ENCODE data around the gene EHD4.

Gene EHD4

DNA sequence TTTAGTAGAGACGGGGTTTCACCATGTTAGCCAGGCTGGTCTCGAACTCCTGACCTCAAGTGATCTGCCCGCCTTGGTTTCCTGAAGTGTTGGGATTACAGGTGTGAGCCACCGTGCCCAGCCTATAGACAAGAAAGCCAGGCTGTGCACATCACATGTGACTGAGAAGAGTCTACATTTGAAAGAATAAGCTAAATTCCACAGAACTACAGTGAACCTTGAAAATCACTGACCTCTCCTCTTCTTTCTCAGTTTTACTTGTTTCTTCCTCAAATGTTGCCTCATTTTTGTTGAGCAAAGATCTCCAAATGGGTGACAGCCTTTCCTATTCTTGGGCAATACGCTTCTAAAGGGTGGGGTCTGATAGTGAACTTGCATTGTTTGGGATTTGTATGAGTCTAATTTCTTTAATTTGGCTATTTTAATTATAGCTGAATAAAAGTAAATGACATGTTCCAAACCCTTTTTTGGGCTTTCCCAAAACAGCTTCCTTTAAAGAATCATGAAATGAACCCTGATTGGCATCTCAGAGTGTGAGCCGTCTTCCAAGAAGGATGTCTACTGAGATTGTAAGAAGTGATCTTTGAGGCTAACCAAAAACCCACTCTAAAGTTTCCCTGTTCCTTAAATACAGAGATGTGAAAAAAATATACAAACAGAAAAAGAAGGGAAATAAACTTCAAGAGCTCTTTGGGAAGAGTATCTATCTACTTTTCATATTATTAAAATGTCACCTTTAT lies 56.9 kb downstream of the EHD4 start:
- DNase-seq, result no peak

DNA sequence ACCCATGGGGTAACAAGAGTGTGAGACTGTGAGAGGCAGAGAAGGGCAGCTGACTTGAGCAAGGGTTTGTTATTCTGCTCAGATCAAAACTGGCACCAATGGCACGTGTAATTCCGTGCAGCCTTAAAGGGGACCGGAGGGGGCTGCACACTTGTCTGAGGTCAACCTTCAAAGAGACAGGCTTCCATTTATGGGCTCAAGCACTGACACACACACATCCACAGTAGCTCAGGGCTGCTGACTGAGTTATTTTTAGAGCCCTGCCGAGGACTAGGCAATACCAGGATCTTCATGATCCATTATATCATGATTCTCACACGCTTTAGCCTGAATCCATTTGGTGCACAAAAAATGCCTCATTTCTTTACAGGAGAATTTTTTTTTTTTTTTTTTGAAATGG lies 57.9 kb downstream of the EHD4 start:
- DNase-seq, result no peak

DNA sequence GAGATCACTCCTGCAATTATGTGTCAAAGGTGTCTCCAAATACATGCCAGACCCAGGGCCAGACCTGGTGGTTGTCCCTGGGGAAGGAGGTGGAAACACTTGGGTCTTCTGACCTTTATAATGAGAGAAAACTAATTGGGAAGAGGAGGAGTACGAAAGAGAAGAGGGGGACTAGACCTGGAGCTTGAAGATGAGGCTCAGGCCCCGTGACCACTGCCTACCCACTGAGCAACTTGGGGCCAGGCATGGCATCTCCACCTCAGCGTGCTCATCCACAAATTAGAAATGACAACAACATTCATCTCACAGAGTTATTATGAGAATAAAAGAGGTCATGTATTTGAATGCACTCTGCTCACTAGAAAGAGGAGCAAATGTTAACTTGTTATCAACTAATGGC lies 59.1 kb downstream of the EHD4 start:
- DNase-seq, result no peak

DNA sequence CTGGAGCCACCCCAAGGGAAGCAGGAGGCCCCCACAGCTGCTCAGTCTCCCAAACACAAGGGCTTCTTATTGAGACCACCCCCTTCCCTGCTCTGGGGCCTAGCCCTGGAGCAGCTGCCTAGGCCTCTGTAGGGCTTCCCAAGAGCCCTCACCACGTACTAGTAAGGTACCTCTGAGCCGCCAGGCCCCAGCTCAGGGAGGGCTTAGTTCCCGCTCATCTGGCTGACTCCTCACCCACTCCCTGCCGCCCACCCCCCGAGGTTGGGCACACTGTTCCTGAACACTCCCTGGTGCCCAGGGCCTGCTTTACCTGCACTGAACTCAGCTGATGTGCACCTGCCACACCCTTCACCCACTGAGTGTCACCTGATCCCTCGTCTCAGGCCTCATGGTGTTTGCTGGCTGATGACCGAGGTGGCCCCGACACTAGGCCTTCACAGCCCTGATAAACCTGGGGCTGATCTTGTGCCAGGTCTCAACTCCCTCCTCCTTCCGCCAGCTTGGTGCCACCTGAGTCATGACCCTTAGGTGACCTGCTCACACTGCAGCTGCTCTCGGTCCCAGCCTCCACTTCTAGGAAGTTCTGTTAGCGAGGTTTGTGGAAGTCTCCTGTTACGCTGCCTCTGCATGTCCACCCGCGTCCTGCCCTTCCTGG lies 60.5 kb downstream of the EHD4 start:
- no peak for DNase-seq

DNA sequence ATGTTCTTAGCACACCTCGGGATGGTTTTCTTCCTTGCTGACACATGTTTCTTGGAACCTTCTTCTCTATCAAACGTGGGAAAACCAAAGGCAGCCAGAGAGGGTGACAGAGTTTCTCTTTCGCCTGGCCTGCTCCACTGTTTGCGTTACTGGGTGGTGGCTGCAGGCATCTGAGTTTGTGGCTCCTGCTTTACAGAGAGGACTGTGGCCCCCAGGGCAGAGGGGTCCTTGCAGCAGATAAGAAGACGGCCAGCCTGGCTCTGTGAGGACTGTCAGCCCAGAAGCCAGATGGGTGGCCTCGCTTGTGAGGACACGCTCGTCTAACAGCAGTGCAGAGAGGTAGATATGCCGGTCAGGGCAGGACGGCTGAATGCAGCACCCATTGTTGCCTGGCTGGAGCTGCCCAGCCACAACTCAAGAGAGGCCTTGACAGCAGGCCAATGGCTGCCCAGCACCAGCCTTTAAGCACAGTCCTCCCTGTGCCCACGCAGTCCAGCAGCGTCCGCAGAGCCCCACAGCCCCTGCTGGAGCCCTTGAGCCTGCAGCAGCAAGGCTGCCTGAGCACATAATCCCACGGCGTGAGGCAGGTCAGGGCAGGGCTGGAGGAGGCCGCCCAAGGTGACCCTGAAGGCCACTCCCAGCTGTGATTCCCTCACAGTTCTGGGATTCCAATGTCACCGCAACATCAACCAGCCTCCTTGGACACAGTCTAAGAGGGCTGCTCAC lies 63.5 kb downstream of the EHD4 start:
- DNase-seq, result no peak

DNA sequence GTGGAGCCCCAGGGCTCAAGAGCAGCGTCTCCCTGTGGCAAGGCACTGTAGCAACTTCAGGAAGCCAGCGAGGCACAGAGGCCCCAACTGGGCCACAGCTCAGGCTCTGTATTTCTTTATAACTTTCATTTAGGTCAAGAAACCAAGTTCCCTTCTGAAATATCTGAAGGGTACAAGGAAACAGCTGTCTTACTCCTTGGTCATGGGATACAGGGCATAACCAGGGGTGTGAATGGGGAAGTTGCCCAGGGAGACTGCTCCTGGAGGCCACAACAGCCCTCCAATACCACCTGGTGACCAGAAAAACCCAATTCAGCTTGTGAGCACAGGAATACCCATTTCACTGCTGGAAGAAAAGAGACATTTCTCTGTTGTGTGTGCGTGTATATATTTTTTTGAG lies 65.2 kb downstream of the EHD4 start:
- DNase-seq, result no peak

DNA sequence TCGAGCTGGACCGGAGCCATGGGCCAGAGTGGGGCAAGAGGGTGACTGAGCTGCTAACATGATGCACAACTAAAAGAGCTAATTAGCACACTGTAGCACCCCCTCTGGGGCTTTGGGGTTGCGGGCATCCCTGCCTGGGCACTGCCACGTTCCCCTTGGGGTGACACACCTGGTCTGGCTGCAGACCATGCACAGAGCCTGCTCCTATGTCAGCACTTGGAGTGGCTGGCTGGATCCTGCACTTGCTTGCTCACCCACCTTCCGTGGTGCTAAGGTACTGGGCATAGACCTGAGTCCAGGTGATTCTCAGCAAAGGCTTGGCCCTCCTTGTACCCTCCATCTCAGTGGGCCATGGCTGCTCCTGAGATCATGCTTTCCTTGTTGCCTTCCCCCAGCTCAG lies 65.7 kb downstream of the EHD4 start:
- DNase-seq, result no peak

DNA sequence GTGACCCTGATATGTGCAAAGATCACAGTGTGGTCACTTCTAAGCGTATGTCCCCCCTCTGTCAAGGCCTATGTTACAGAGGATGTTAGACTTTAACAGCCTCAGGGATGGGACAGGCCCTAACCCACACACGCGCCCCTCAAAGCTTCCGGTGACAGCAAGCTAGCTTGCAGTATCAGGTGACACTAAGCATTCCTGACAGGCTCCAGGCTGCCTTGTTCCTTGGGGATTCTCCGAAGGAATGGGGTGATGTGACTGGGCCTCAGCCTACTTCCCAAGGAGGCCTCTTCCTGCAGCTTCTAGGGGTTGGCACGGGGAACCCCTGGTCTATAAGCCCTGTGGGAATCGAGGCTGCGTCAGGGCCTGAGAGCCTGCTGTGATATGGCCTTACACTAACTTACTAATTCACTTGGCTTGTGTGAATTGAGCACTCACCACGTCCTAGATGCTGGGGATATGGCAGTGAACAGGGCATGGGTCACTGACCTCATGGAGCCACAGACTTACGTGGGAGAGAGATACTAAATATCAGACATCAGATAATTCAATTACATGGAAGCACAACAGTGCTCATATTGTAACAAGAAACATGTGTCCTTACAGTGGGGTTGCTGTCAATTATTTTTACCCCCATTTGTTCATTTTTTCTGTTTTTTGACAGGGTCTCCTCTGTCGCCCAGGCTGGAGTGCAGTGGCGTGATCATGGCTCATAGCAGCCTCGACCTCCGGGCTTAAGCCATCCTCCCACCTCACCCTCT lies 67.1 kb downstream of the EHD4 start:
- no peak for DNase-seq

DNA sequence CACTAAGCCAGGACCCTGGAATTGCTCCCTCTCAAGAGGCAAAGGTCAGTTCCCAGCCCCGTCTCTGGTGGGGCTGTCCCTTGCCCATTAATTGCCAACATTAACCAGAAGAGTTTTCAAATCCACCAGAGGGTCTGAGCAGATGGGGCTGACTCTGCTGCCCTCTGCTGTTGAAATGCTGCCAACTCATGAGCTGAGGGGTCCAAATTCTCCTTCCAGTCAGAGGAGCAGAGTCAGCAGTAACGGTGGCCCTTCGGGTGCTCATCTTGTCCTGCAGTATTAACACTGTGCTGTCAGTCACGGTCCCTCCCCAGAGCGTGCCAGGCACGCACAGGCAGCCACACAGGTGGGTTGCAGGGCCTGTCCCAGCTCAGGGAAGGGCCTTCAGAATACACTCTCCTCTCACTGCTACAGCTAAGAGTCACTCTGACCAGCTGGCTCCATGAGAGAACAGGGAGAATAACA lies 67.8 kb downstream of the EHD4 start:
- DNase-seq, result peak; percentile 74

DNA sequence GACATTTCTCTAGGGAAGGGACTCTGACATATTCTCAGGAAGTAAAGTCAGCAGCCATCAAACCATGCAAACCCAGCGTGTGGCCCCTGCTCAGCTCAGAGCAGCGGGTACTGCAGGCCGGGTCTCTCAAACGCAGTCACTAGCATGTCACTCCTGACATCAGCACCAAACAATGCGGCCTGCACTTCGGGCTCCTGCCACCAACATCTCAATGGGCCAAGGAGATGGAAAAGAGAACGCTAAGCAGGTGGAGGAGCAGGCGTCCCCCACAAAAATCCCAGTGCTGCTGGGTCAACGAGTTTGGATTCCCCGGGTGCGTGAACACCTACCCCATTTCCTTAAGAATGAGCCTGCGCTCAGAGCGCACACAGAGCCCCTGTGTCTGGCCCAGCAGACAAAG lies 68.6 kb downstream of the EHD4 start:
- no peak for DNase-seq

DNA sequence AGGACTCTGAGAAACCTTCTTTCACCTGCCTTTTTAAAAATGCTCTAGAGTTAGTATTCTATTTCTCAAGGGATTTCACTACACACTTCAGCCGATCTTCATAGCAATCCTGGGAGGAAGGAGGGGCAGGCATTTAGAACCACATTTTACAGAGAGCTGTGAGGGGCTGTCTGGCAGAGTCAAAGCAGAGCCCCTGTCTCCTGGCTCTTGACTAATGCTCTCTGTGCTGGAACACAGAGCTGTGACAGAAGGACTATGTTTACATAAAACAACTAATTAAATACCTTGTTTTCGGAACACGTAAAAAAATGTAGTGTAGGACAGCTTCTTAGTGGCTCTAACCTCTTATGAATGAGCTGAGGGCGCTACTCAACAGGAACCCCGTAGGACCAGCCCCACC lies 70.9 kb downstream of the EHD4 start:
- DNase-seq, result no peak

DNA sequence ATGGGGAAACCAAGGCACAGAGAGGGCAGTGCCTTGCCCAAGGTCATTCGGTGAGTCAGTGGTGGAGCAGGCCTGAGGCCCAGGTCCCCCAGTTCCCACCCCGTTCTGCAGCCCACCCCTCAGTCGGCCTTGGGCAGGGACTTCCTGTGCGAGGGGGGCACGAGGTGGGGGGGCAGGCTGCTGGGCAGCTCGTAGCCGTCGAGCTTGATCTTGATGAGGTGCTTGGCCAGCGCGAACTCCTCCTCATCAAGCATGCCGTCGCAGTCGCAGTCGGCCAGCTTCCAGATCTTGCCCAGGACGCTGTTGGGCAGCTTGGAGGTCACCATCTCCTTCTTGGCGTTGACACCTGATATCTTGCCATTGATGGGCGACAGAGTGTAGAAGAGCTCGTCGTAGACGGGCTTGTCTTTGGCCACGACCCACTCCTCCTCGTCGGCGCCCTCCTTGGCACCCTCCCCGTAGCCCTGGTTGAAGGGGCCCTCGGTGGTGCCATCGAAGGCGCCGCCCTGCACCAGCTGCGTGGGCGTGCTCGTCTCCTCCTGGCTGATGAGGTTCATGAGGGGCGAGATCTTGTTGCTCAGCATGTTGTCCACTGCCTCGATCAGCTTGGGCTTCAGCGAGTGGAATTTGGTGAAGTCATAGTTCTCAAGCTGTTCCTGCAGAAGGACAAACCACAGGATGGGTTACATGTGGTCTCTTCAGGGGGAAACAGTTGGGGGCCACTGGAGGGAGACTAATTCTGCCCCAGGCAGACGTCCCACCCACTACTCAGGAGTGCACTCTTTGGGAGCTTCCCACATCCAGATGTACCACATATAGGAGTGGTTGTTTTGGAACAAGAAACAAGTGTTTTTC lies 71.6 kb downstream of the EHD4 start:
- DNase-seq, result no peak

DNA sequence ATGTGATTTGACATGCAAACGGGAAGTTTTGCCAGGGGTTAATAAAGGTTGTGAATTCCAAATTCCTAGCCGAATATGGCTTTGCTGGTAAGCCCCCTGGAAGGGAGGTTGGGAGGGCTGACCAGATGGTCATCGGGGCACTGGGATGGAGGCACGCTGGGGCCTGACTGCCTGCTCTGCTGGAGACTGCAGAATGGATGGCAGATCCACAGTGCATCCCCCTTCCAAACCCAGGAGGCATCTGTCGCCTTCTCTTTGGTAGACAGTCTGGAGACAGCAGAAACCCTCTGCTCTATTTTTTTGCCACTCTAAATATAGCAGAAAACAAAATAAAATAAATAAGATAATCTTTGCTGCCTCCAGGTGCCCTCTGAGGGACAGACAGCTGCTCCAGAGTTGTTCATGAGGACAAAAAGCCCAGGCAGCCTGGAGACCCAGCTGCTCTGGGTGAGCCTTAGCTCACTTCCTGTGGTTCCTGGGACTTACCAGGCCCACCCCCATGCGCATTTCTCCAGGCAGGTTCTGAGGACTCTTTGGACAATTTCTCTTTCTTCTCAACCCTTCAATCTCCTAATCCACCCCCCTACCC lies 72.4 kb downstream of the EHD4 start:
- DNase-seq, result no peak

DNA sequence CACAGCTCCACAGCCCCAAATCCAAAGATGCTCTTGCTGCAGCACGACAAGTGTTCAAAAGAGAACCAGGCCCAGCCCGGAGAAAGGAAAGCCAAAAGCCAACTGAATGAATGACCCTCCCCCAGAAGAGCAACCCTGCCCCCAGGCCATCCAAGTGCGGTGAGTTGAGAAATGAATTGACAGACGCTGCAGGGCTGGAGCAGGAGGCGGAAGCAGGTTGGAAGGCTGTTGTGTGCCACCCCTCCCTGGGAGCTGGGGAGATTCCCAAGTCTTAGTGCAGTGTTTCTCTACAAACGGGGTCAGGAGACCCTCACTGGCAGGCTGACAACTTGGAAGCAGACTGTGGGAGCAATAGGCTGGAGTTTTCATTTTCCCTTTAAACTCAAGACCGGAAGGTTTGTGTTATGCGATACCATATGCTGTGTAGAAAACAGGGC lies 75.0 kb downstream of the EHD4 start:
- DNase-seq, result no peak

DNA sequence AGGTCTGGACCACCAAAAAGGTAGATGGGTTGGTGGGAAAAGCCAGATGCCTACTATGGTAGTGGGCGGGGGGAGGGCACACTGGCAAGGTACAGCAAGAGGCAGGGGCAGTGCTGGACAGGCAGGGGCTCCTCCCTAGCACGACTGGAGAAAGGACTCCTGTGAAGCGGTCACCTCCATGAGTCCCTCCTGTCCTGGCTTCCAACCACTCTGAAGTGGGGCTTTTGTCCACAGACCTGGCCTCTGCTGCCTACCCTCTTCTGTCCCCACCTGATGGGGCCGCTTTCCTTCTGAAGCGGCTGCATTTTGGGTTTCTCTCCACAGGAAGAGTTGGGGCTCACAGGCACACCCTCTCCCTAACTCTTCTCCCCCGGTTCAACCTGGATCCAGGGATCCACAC lies 75.8 kb downstream of the EHD4 start:
- DNase-seq, result no peak

DNA sequence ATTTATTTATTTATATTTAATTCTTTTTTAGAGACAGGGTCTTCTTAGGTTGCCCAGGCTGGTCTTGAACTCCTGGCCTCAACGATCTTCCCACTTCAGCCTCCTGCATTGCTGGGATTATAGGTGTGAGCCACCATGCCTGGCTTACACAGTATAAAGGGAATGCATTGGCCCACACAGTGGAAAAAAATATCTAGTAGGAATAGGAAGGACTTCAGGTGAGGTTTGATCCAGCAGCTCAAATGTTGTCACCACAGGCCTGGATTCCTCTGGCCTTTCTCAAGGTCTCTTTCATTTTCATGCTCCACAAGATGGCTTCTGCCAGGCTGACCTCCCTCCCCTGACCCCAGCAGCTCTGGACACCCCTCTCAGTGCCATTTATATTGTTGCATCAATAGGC lies 76.4 kb downstream of the EHD4 start:
- DNase-seq, result no peak

DNA sequence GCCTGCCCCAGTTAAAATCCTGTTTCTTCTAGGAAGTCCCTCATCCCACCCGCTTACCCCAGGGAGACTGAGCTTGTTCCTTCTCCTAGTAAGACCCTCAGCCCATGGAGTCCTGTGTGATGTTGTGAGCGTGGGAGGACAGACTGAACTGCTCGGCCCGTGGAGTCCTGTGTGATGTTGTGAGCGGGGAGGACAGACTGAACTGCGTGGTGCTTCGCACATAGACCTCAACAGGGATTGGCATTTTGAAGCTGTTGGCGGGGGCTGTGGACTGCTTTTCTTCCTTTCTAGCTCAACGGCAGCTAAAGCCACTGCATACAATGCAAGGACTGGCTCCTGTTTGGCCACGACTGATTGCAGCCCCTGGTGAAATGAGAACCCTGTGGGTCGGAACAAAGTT lies 76.9 kb downstream of the EHD4 start:
- no peak for DNase-seq

DNA sequence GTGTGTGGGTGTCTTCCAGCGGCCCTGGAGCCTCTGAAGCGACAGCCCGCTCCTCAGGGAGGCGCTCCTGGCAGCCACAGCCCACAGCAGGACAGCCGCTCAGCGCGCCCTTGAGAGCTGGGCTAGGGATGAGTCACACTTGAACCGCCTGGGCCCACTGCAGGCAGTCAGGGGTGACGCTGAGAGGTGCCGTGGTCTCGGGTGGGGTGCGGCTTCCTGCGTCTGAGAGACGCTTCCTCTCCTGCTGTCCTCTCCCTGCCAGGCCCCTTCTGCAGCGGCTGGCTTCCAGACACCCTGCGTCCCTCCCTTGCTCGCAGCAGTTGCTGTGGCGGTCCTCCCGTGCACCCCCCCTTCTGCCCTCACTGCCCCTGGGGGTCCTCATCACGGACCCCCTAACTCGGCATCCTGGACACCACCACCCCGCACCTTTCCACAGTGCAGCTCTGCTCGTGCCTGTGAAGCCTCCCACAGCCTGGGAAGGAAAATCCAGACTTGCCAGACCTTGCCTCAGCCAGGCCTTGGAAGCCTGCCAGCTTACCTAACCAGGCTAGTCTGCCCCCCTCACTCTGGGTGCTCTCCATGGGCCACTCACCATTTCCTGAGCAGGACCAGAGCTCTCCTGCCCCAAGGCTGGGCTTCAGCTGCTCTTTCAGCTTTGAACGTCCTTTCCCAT lies 77.4 kb downstream of the EHD4 start:
- DNase-seq, result peak; percentile 79

DNA sequence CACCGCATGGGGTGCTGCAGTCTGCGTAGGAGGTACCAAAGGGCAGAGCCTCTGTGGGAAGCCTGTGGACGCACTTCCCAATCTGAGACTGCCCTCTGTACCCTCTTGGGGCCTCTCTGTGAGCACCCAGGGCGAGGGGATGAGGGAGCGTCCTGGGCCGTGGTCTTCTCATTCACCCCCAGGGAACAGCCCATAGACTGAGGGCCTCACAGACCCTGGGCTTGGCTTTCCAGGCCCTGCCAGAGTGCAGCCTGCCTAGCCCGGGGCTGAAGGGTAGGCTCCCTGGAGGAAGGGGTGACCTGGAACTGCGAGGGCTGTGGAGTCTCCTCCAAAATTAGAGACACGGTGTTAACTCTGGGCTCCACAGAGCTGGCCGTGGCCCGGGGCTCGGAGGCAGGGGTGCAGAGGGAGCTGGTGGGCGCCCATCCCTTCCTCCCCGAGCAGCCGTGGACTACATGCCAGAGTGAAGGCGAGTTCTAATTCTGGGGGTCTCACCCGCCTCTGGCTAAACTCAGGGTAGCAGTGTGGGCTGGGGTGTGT lies 78.0 kb downstream of the EHD4 start:
- no peak for DNase-seq

DNA sequence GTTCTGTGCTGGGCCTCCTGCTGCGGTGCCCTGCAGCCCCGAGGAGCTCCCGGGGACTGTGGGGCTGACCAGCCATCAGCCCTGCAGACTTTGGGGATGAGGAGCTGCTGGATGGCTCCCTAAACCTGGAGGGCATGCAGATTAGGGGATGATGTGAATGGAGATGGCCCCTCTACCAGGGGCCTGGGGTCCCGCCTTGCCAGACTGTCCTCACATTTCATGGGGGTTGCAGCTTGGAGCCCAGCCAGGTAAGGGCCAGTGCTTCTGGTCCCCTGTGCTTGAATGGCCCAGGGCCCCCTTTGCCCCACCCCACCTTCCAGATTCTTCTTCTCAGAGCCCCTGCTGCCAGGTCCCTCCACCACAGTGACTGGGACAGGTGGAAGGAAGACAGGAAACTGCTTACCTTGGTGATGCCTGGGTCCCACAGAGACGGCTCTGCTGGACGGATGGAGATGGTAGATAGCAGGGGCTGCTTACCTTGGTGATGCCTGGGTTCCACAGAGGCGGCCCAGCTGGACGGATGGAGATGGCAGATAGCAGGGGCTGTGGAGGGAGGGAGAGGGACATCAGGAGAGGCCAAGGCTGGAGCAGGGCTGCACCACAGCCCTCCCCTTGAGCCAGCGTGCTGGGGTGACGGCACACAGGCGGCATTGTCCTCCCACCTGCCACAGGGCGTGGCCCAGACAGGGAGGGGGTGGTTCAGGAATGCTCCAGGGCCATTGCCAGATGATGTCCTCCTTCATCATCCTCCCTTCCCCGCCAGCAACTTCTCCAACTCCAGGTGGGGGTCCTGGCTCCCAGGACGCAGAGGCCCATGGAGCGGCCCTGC lies 78.7 kb downstream of the EHD4 start, which contains the start of gene SPTBN5:
TSS of gene SPTBN5 (minus strand) at position 632 of the 829 bp plus-strand sequence. CDS start at position 76, 556 bp downstream.
- DNase-seq, result no peak

Measured in stimulated activated CD4-positive, alpha-beta T cell treated with anti-CD3 and anti-CD28 coated beads, Interleukin-15, amount 100 ng/mL, for 24 hours (primary cell).